Spleen (tissue), 11 donors: ENCODE data around the gene GNAI2. TPM values are rescaled to one million over a fixed set of nuclear protein-coding genes. Genes with fewer than 3 reads are reported as not detected.
"Not testable (repeated sequence)": the region's sequence is repeated elsewhere in the genome, so short reads cannot be mapped to it uniquely, and the experiment has no call there.

Experiments used
- DNase-seq: peaks from one replicate; pipeline ENCODE4 v3.0.0-alpha.2; 2020
- H3K27ac ChIP-seq, 8 donors: fragments of 200-600 bp; sonication (generic) in 7 of 8; 1 replicate in 4 of 8; 2 replicates in 4 of 8; pipeline versions ENCODE4 v1.5.0 to v1.8.0; 2016 to 2021; ENCODE audit warnings: inconsistent platforms in 4 of 8, mild to moderate bottlenecking in 4 of 8, moderate library complexity in 1 of 8
- H3K27me3 ChIP-seq, 7 donors: fragments of 200-600 bp; sonication (generic) in 6 of 7; replicated peaks in 1 of 7; 1 replicate in 4 of 7; 2 replicates in 3 of 7; pipeline versions ENCODE4 v1.5.0 to v1.8.0; 2016 to 2021; ENCODE audit warnings: inconsistent platforms in 3 of 7, mild to moderate bottlenecking in 1 of 7
- H3K36me3 ChIP-seq, 6 donors: fragments of 200-600 bp; sonication (generic) in 5 of 6; 1 replicate in 4 of 6; 2 replicates in 2 of 6; pipeline versions ENCODE4 v1.5.0 to v1.8.0; 2016 to 2021; ENCODE audit warnings: inconsistent platforms in 2 of 6
- H3K4me1 ChIP-seq, 6 donors: fragments of 200-600 bp; sonication (generic) in 5 of 6; 1 replicate in 3 of 6; 2 replicates in 3 of 6; pipeline versions ENCODE4 v1.5.0 to v1.8.0; 2016 to 2021; ENCODE audit warnings: inconsistent platforms in 3 of 6
- H3K4me3 ChIP-seq, 8 donors: fragments of 200-600 bp; sonication (generic) in 7 of 8; 1 replicate in 4 of 8; 2 replicates in 4 of 8; pipeline versions ENCODE4 v1.5.0 to v1.8.0; 2016 to 2021; ENCODE audit warnings: inconsistent platforms in 4 of 8, mild to moderate bottlenecking in 4 of 8, moderate library complexity in 2 of 8
- H3K9me3 ChIP-seq, 8 donors: fragments of 200-600 bp; sonication (generic) in 7 of 8; 1 replicate in 4 of 8; 2 replicates in 4 of 8; pipeline versions ENCODE4 v1.5.0 to v1.8.0; 2016 to 2021; ENCODE audit warnings: inconsistent platforms in 4 of 8
- POLR2A ChIP-seq, 3 donors: fragments of 450-650 bp; IDR thresholded peaks; one replicate each; pipeline ENCODE4 v1.5.1; 2017; ENCODE audit warnings: antibody characterized with exemption in 3 of 3, mild to moderate bottlenecking in 1 of 3
- POLR2AphosphoS5 ChIP-seq, 3 donors: sonication (generic); formaldehyde crosslinking; IDR thresholded peaks; one replicate each; pipeline ENCODE4 v1.5.1; 2017; ENCODE audit warnings: antibody characterized with exemption in 3 of 3
- WGBS, 5 donors: extraction: QIAGEN DNeasy Blood & Tissue Kit in 3 of 5; methylation state at CpG; one replicate each; pipeline versions ENCODE4 v1.1.5 to v1.1.7; 2013 to 2018; 5-methylcytosine and 5-hydroxymethylcytosine counted together
- intact Hi-C: fragments of 100-400 bp; cut with DNase I; formaldehyde crosslinking; loops from one replicate; pipeline ENCODE4 v1.15.0; 2023; ENCODE audit warnings: low total_unique reads
- polyA plus RNA-seq, 3 donors: library from polyadenylated mRNA; stranded (reverse); fragments of 200-250 nt; gene quantifications; one replicate each; pipeline ENCODE4 v1.2.1, GENCODE V29; 2013
- total RNA-seq, 7 donors: library from RNA; depleted of rRNA in 3 of 7; stranded (reverse); fragments of >200 nt in 3 of 7; fragmentation: NEBNext Ultra II Directional in 4 of 7; extraction: Animal tissue kit (Norgen Biotek cat#: 25700) in 4 of 7; gene quantifications; one replicate each; pipeline versions ENCODE4 v1.1.0 to v1.2.1, GENCODE V29; 2016 to 2021
- TF ChIP-seq, protein P1 (sequence below), 11 experiments: fragments of 200-600 bp in 7 of 11; fragments of 450-650 bp in 4 of 11; sonication (generic) in 4 of 11; IDR thresholded peaks in 8 of 11; conservative IDR thresholded peaks in 3 of 11; 1 replicate in 7 of 11; 2 replicates in 4 of 11; pipeline versions ENCODE4 v1.4.0 to v1.8.0; 2016 to 2021; ENCODE audit warnings: antibody characterized with exemption in 11 of 11, inconsistent platforms in 4 of 11, mild to moderate bottlenecking in 1 of 11
- donor health status: healthy with polysubstance abuse.
- donor health status: DM: no; HTN: no; CAD: no; lungs with moderate emphysema.
- donor health status: DM: no; HTN: no; CAD: no.
- donor health status: Bipolar disorder and iron deficiency.
- donor health status: healthy.
- donor health status: DM: no; HTN: no; CAD: no.
- donor health status: DM: yes; HTN: yes; CAD: no.

GNAI2 gene
- total and polyA plus RNA-seq, 10 donors = 147 to 466 (median 360) TPM

DNA sequence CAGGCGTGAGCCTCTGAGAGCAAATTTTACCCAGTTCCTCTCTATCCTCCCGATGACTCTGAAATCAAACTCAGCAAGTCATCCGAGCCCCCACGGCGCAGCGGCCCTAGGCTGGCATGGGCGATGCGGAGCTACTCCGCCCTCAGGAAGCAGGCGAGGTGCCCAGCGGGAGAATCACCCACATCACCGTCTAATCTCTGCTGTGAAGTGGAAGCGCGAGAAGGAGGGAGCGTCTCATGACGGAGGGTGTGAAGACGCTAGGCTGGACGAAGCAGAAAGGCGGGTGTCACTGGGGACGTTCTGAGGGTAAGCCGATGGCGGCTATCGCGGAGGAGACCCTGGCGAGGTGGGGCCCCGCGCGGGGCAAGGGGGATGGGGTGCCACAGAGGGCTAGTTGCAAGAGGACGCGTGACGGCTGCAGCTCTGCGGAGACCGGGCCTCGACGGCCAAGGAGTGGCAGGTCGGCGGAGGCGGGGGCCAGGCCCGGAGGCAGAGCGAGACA is 9.1 kb upstream of the GNAI2 start:
- peak overlapping the region; percentile 23 to 92 (median 84) for H3K27ac ChIP-seq
- H3K36me3 ChIP-seq = no peaks in the 10 kb centered on the region
- no peaks in the 10 kb centered on the region for H3K9me3 ChIP-seq
- WGBS, 5 donors = 0 to 1% (median 1%) methylated on average over 32 to 40 of the region's 40 CpGs
- H3K27me3 ChIP-seq = no peaks in the 10 kb centered on the region
- intact Hi-C loops = loop anchor here (5.0 kb wide), 2 partner anchors 35 to 45 kb away; partner anchors contain the start of gene GNAT1
- no peak for DNase-seq
- H3K4me1 ChIP-seq = peaks cover 7 to 62% (median 48%) of the 10 kb centered on the region in 6 donors
- H3K4me3 ChIP-seq = peak overlapping the region; percentile 62 to 79 (median 72)
- TF ChIP-seq, protein P1, sequence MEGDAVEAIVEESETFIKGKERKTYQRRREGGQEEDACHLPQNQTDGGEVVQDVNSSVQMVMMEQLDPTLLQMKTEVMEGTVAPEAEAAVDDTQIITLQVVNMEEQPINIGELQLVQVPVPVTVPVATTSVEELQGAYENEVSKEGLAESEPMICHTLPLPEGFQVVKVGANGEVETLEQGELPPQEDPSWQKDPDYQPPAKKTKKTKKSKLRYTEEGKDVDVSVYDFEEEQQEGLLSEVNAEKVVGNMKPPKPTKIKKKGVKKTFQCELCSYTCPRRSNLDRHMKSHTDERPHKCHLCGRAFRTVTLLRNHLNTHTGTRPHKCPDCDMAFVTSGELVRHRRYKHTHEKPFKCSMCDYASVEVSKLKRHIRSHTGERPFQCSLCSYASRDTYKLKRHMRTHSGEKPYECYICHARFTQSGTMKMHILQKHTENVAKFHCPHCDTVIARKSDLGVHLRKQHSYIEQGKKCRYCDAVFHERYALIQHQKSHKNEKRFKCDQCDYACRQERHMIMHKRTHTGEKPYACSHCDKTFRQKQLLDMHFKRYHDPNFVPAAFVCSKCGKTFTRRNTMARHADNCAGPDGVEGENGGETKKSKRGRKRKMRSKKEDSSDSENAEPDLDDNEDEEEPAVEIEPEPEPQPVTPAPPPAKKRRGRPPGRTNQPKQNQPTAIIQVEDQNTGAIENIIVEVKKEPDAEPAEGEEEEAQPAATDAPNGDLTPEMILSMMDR (IDR thresholded peaks at IDR 0.05 in 8 of 11, conservative IDR thresholded peaks at IDR 0.05 in 3 of 11) = no peak
- TF ChIP-seq POLR2A (IDR thresholded peaks at IDR 0.05) (no peak), POLR2AphosphoS5 (IDR thresholded peaks at IDR 0.05) (no peak)

DNA sequence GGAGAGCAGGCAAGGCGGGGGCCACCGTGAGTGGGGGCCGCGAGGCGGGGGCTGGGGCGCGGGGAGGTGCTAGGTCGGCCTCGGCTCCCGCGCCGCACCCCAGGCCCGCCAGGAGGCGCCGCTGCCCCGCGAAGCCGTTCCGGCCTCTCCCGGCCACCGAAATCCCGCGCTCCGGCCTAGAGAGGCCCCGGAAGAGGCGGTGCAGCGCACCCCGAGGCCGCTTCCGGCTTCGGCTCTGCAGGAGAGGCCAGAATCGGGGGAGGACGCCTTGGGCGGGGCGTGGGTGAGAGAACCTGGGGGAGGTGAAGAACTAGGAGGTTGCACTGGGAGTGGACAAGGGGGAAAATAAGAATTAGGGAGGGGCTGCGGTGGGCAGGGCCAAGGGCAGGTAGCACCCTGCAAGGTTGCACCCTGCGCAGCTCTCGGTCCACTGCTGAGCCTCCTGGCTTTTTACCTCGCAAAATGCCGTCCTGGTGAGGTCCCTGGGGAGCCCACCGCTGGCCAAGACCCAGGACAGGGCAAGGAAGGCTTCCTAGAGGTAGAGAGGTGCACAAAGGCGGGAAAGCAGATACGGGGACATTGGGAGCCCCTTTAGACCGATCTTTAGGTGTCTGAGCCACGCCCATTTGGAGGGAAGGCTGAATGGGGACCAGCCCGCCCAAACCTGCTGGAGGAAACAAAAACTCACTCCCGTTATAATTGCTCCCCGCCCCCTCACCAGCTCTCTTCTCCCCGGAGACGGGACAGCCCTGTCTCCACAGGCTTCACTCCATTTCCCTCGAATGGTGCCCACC is 8.4 kb upstream of the GNAI2 start:
- intact Hi-C loops = loop anchor here (5.0 kb wide), 2 partner anchors 35 to 45 kb away; partner anchors contain the start of gene GNAT1
- H3K27ac ChIP-seq = peak overlapping the region; percentile 74 to 92 (median 84)
- 2 to 3% (median 2%) methylated on average over 42 to 51 of the region's 51 CpGs for WGBS, 5 donors
- no peaks in the 10 kb centered on the region for H3K27me3 ChIP-seq
- H3K9me3 ChIP-seq = no peaks in the 10 kb centered on the region
- peak overlapping the region; percentile 62 to 79 (median 72) for H3K4me3 ChIP-seq
- H3K36me3 ChIP-seq = no peaks in the 10 kb centered on the region
- peak; percentile 99 for DNase-seq
- TF ChIP-seq, protein P1 (IDR thresholded peaks at IDR 0.05 in 8 of 11, conservative IDR thresholded peaks at IDR 0.05 in 3 of 11) = peak; percentile 66 to 98 (median 94)
- peak; percentile 88 to 93 (median 90) for TF ChIP-seq POLR2AphosphoS5 (IDR thresholded peaks at IDR 0.05)
- peak in 1 of 3 donors; percentile 14 for TF ChIP-seq POLR2A (IDR thresholded peaks at IDR 0.05)
- peaks cover 7 to 62% (median 48%) of the 10 kb centered on the region in 6 donors for H3K4me1 ChIP-seq

GRCh38 chr3:50228184-50228763 is 7.7 kb upstream of the GNAI2 start:
- Histone ChIP-seq H3K27ac (peak overlapping the region in 7 of 8 donors; percentile 79 to 92 (median 87)), H3K4me3 (peak overlapping the region in 7 of 8 donors; percentile 62 to 79 (median 74)), H3K4me1 (peaks cover 7 to 64% (median 48%) of the 10 kb centered on the region in 6 donors)
- not testable (repeated sequence) for H3K9me3 ChIP-seq, DNase-seq, H3K27me3 ChIP-seq, H3K36me3 ChIP-seq
- WGBS, 5 donors = 57 to 64% (median 59%) methylated on average over 15 of the region's 15 CpGs
- intact Hi-C loops = loop anchor here (5.0 kb wide), 2 partner anchors 36 to 44 kb away; partner anchors contain the start of gene GNAT1

- Histone ChIP-seq H3K9me3 (no peaks in the 10 kb centered on the region), H3K27ac (peak overlapping the region in 6 of 8 donors; percentile 54 to 92 (median 58)), H3K4me1 (peaks cover 7 to 73% (median 51%) of the 10 kb centered on the region in 6 donors), H3K36me3 (no peaks in the 10 kb centered on the region), H3K27me3 (no peaks in the 10 kb centered on the region), H3K4me3 (no peak overlapping the region)
- intact Hi-C loops = loop anchor here (5.0 kb wide), 2 partner anchors 37 to 43 kb away; partner anchors contain the start of gene GNAT1
- WGBS, 5 donors = 87 to 100% (median 98%) methylated on average over 3 of the region's 3 CpGs
- no peak for DNase-seq
- TF ChIP-seq, protein P1 (IDR thresholded peaks at IDR 0.05 in 8 of 11, conservative IDR thresholded peaks at IDR 0.05 in 3 of 11) = no peak
- no peak for TF ChIP-seq POLR2A (IDR thresholded peaks at IDR 0.05)
- TF ChIP-seq POLR2AphosphoS5 (IDR thresholded peaks at IDR 0.05) = no peak
Observed at GRCh38 chr3:50229490-50229889, 6.5 kb upstream of the GNAI2 start.
